ENCODE data around the gene CHPF. TPM values are rescaled to one million over a fixed set of nuclear protein-coding genes. Genes with fewer than 3 reads are reported as not detected.

CHPF gene
- total and polyA plus RNA-seq, 9 donors, result 46.1 to 74.6 (median 61.9) TPM

GRCh38 chr2:219497495-219498279, 45.9 kb downstream of the CHPF start:
- Histone ChIP-seq H3K27ac (ENCODE audit: low read length) (peak overlapping the region; percentile 98), H3K9me3 (replicated peaks; ENCODE audit: control insufficient read depth, low read depth, low read length) (no peaks in the 10 kb centered on the region), H3K4me3 (ENCODE audit: low read length) (peak overlapping the region; percentile 74), H3K4me1 (ENCODE audit: control insufficient read depth, insufficient read depth, low read length) (peaks cover 72% of the 10 kb centered on the region), H3K36me3 (ENCODE audit: control insufficient read depth, insufficient read depth, low read length) (peaks cover 22% of the 10 kb centered on the region), H3K27me3 (ENCODE audit: control insufficient read depth, insufficient read depth, low read length) (peaks cover 44% of the 10 kb centered on the region)
- WGBS (ENCODE audit: insufficient coverage), result 3% methylated on average over 59 of the region's 59 CpGs
- peak; percentile 91 for DNase-seq

GRCh38 chr2:219496825-219497494, 46.6 kb downstream of the CHPF start:
- H3K4me1 ChIP-seq (ENCODE audit: control insufficient read depth, insufficient read depth, low read length), result peaks cover 65% of the 10 kb centered on the region
- H3K36me3 ChIP-seq (ENCODE audit: control insufficient read depth, insufficient read depth, low read length), result peaks cover 22% of the 10 kb centered on the region
- DNase-seq, result peak; percentile 53
- H3K9me3 ChIP-seq (replicated peaks; ENCODE audit: control insufficient read depth, low read depth, low read length), result no peaks in the 10 kb centered on the region
- no peak overlapping the region for H3K4me3 ChIP-seq (ENCODE audit: low read length)
- 5% methylated on average over 57 of the region's 61 CpGs for WGBS (ENCODE audit: insufficient coverage)
- H3K27ac ChIP-seq (ENCODE audit: low read length), result peak overlapping the region; percentile 98
- peaks cover 44% of the 10 kb centered on the region for H3K27me3 ChIP-seq (ENCODE audit: control insufficient read depth, insufficient read depth, low read length)

- Histone ChIP-seq H3K36me3 (ENCODE audit: control insufficient read depth, insufficient read depth, low read length) (peaks cover 18% of the 10 kb centered on the region), H3K27ac (ENCODE audit: low read length) (peak overlapping the region; percentile 48), H3K27me3 (ENCODE audit: control insufficient read depth, insufficient read depth, low read length) (peaks cover 44% of the 10 kb centered on the region), H3K4me1 (ENCODE audit: control insufficient read depth, insufficient read depth, low read length) (peaks cover 59% of the 10 kb centered on the region), H3K4me3 (ENCODE audit: low read length) (no peak overlapping the region), H3K9me3 (replicated peaks; ENCODE audit: control insufficient read depth, low read depth, low read length) (no peaks in the 10 kb centered on the region)
- WGBS (ENCODE audit: insufficient coverage), result 24% methylated on average over 13 of the region's 20 CpGs
- peak; percentile 26 for DNase-seq
Observed at GRCh38 chr2:219496247-219496824, 47.3 kb downstream of the CHPF start.

GRCh38 chr2:219495531-219496122, 48.0 kb downstream of the CHPF start:
- WGBS (ENCODE audit: insufficient coverage), result 10% methylated on average over 9 of the region's 14 CpGs
- peak; percentile 83 for DNase-seq
- Histone ChIP-seq H3K27me3 (ENCODE audit: control insufficient read depth, insufficient read depth, low read length) (peaks cover 44% of the 10 kb centered on the region), H3K36me3 (ENCODE audit: control insufficient read depth, insufficient read depth, low read length) (peaks cover 24% of the 10 kb centered on the region), H3K27ac (ENCODE audit: low read length) (peak overlapping the region; percentile 32), H3K9me3 (replicated peaks; ENCODE audit: control insufficient read depth, low read depth, low read length) (no peaks in the 10 kb centered on the region), H3K4me1 (ENCODE audit: control insufficient read depth, insufficient read depth, low read length) (peaks cover 54% of the 10 kb centered on the region), H3K4me3 (ENCODE audit: low read length) (no peak overlapping the region)

- Histone ChIP-seq H3K27ac (ENCODE audit: low read length) (no peak overlapping the region), H3K4me3 (ENCODE audit: low read length) (no peak overlapping the region), H3K27me3 (ENCODE audit: control insufficient read depth, insufficient read depth, low read length) (peaks cover 44% of the 10 kb centered on the region), H3K4me1 (ENCODE audit: control insufficient read depth, insufficient read depth, low read length) (peaks cover 49% of the 10 kb centered on the region), H3K9me3 (replicated peaks; ENCODE audit: control insufficient read depth, low read depth, low read length) (no peaks in the 10 kb centered on the region), H3K36me3 (ENCODE audit: control insufficient read depth, insufficient read depth, low read length) (peaks cover 30% of the 10 kb centered on the region)
- no peak for DNase-seq
- 13% methylated on average over 4 of the region's 10 CpGs for whole genome bisulfite sequencing (ENCODE audit: insufficient coverage)
Observed at GRCh38 chr2:219494952-219495530, 48.6 kb downstream of the CHPF start.

GRCh38 chr2:219493086-219493485, 50.5 kb downstream of the CHPF start:
- 73% methylated on average over 3 of the region's 5 CpGs for WGBS (ENCODE audit: insufficient coverage)
- Histone ChIP-seq H3K36me3 (ENCODE audit: control insufficient read depth, insufficient read depth, low read length) (peaks cover 48% of the 10 kb centered on the region), H3K27ac (ENCODE audit: low read length) (no peak overlapping the region), H3K4me1 (ENCODE audit: control insufficient read depth, insufficient read depth, low read length) (peaks cover 36% of the 10 kb centered on the region), H3K4me3 (ENCODE audit: low read length) (no peak overlapping the region), H3K27me3 (ENCODE audit: control insufficient read depth, insufficient read depth, low read length) (peaks cover 44% of the 10 kb centered on the region), H3K9me3 (replicated peaks; ENCODE audit: control insufficient read depth, low read depth, low read length) (no peaks in the 10 kb centered on the region)
- no peak for DNase-seq

- peaks cover 49% of the 10 kb centered on the region for H3K36me3 ChIP-seq (ENCODE audit: control insufficient read depth, insufficient read depth, low read length)
- H3K4me3 ChIP-seq (ENCODE audit: low read length), result no peak overlapping the region
- no peak overlapping the region for H3K27ac ChIP-seq (ENCODE audit: low read length)
- DNase-seq, result no peak
- H3K27me3 ChIP-seq (ENCODE audit: control insufficient read depth, insufficient read depth, low read length), result peaks cover 39% of the 10 kb centered on the region
- H3K9me3 ChIP-seq (replicated peaks; ENCODE audit: control insufficient read depth, low read depth, low read length), result no peaks in the 10 kb centered on the region
- 52% methylated on average over 20 of the region's 20 CpGs for WGBS (ENCODE audit: insufficient coverage)
- peaks cover 31% of the 10 kb centered on the region for H3K4me1 ChIP-seq (ENCODE audit: control insufficient read depth, insufficient read depth, low read length)
Observed at GRCh38 chr2:219492575-219492974, 51.0 kb downstream of the CHPF start.

GRCh38 chr2:219491278-219491963, 52.2 kb downstream of the CHPF start:
- WGBS (ENCODE audit: insufficient coverage), result 74% methylated on average over 9 of the region's 14 CpGs
- Histone ChIP-seq H3K27me3 (ENCODE audit: control insufficient read depth, insufficient read depth, low read length) (peaks cover 37% of the 10 kb centered on the region), H3K4me1 (ENCODE audit: control insufficient read depth, insufficient read depth, low read length) (peaks cover 24% of the 10 kb centered on the region), H3K4me3 (ENCODE audit: low read length) (no peak overlapping the region), H3K27ac (ENCODE audit: low read length) (no peak overlapping the region), H3K9me3 (replicated peaks; ENCODE audit: control insufficient read depth, low read depth, low read length) (no peaks in the 10 kb centered on the region), H3K36me3 (ENCODE audit: control insufficient read depth, insufficient read depth, low read length) (peaks cover 51% of the 10 kb centered on the region)
- DNase-seq, result no peak

GRCh38 chr2:219490600-219491130, 52.9 kb downstream of the CHPF start:
- Histone ChIP-seq H3K4me3 (ENCODE audit: low read length) (no peak overlapping the region), H3K9me3 (replicated peaks; ENCODE audit: control insufficient read depth, low read depth, low read length) (no peaks in the 10 kb centered on the region), H3K4me1 (ENCODE audit: control insufficient read depth, insufficient read depth, low read length) (peaks cover 24% of the 10 kb centered on the region), H3K27ac (ENCODE audit: low read length) (no peak overlapping the region), H3K36me3 (ENCODE audit: control insufficient read depth, insufficient read depth, low read length) (peaks cover 52% of the 10 kb centered on the region), H3K27me3 (ENCODE audit: control insufficient read depth, insufficient read depth, low read length) (peaks cover 36% of the 10 kb centered on the region)
- DNase-seq, result no peak
- 82% methylated on average over 6 of the region's 10 CpGs for WGBS (ENCODE audit: insufficient coverage)

Data from muscle of leg (tissue), 11 donors.